HEK293 (cell line): ENCODE measurements around the gene SPRY1.

Experiments used
- CTCF ChIA-PET: fragments of 350-600 bp; formaldehyde crosslinking; extraction: SDS; loops from one replicate; lab custom pipeline; 2021; ENCODE audit warnings: antibody characterized with exemption; lab: Yijun Ruan, JAX
- POLR2A ChIA-PET: fragments of 300-600 bp; formaldehyde crosslinking; extraction: SDS; loops from one replicate; lab custom pipeline; 2020; ENCODE audit warnings: antibody characterized with exemption, inconsistent platforms; lab: Yijun Ruan, JAX
- H3K27ac ChIP-seq: fragments of 200-500 bp; sonication (Bioruptor generic); 2 replicates; pipeline ENCODE4 v1.5.1; 2014; ENCODE audit warnings: low read depth, low read length, control low read depth, inconsistent platforms; ENCODE audit errors: extremely low read depth
- H3K36me3 ChIP-seq, 2 experiments: fragments of 200-500 bp in 1 of 2; sonication (Bioruptor generic) in 1 of 2; 1 replicate in 1 of 2; 2 replicates in 1 of 2; pipeline ENCODE4 v1.5.1; 2014 to 2017; ENCODE audit warnings: inconsistent platforms in 2 of 2, low read length in 2 of 2; ENCODE audit not compliant: control insufficient read depth in 2 of 2, insufficient read depth in 1 of 2
- H3K4me1 ChIP-seq: fragments of 200-500 bp; sonication (Bioruptor generic); 2 replicates; pipeline ENCODE4 v1.5.1; 2014; ENCODE audit warnings: mild to moderate bottlenecking, low read length, inconsistent platforms; ENCODE audit not compliant: control insufficient read depth, insufficient read depth
- H3K4me3 ChIP-seq: 2 replicates; pipeline ENCODE4 v1.5.1; 2011; ENCODE audit warnings: low read depth, mild to moderate bottlenecking, control low read depth, low read length, moderate library complexity
- H3K9me3 ChIP-seq: fragments of 200-500 bp; sonication (Bioruptor generic); 2 replicates; pipeline ENCODE4 v1.5.1; 2014; ENCODE audit warnings: low read depth, low read length, inconsistent platforms; ENCODE audit not compliant: control insufficient read depth, insufficient read depth
- FEZF1 ChIP-seq: fragments of 450-650 bp; formaldehyde crosslinking; IDR thresholded peaks from 2 replicates; pipeline ENCODE4 v1.5.1; 2016; ENCODE audit warnings: missing biosample characterization, missing genetic modification characterization
- GFI1B ChIP-seq: fragments of 450-650 bp; formaldehyde crosslinking; IDR thresholded peaks from 2 replicates; pipeline ENCODE4 v1.5.1; 2016; ENCODE audit warnings: missing biosample characterization, missing genetic modification characterization
- GLIS2 ChIP-seq: fragments of 450-650 bp; formaldehyde crosslinking; IDR thresholded peaks from 2 replicates; pipeline ENCODE4 v1.5.1; 2016; ENCODE audit warnings: missing biosample characterization, missing genetic modification characterization
- KLF9 ChIP-seq: fragments of 450-650 bp; formaldehyde crosslinking; IDR thresholded peaks from 2 replicates; pipeline ENCODE4 v1.5.1; 2016; ENCODE audit warnings: missing biosample characterization, missing genetic modification characterization, low read depth
- MEIS1 ChIP-seq: sonication (generic); formaldehyde crosslinking; IDR thresholded peaks from 2 replicates; pipeline ENCODE4 v1.8.1; 2022; ENCODE audit warnings: missing genetic modification reagents, mild to moderate bottlenecking, borderline replicate concordance
- MZF1 ChIP-seq: fragments of 450-650 bp; formaldehyde crosslinking; IDR thresholded peaks from 2 replicates; pipeline ENCODE4 v1.5.1; 2017; ENCODE audit warnings: missing biosample characterization, missing genetic modification characterization, borderline replicate concordance
- ZNF133 ChIP-seq: fragments of 450-650 bp; formaldehyde crosslinking; IDR thresholded peaks from 2 replicates; pipeline ENCODE4 v1.5.1; 2016; ENCODE audit warnings: missing biosample characterization, missing genetic modification characterization
- ZNF140 ChIP-seq: fragments of 450-650 bp; formaldehyde crosslinking; IDR thresholded peaks from 2 replicates; pipeline ENCODE4 v1.5.1; 2016; ENCODE audit warnings: missing biosample characterization, missing genetic modification characterization
- ZNF155 ChIP-seq: fragments of 450-650 bp; formaldehyde crosslinking; IDR thresholded peaks from 2 replicates; pipeline ENCODE4 v1.5.1; 2016; ENCODE audit warnings: missing biosample characterization, missing genetic modification characterization
- ZNF274 ChIP-seq, 2 experiments: fragments of 200-500 bp in 1 of 2; fragments of 450-650 bp in 1 of 2; sonication (Bioruptor generic) in 1 of 2; formaldehyde crosslinking in 1 of 2; IDR thresholded peaks; 2 replicates each; pipeline versions ENCODE4 v1.5.1 to v1.6.1; 2014 to 2016; ENCODE audit warnings: borderline replicate concordance in 1 of 2, inconsistent platforms in 1 of 2, low read length in 1 of 2, missing biosample characterization in 1 of 2, missing genetic modification characterization in 1 of 2
- ZNF341 ChIP-seq: fragments of 450-650 bp; formaldehyde crosslinking; IDR thresholded peaks from 2 replicates; pipeline ENCODE4; 2016; ENCODE audit warnings: low read depth, missing biosample characterization, missing genetic modification characterization
- ZNF555 ChIP-seq: fragments of 450-650 bp; formaldehyde crosslinking; conservative IDR thresholded peaks from 2 replicates; pipeline ENCODE4 v1.5.1; 2017; ENCODE audit warnings: missing biosample characterization, mild to moderate bottlenecking, missing genetic modification characterization, inconsistent platforms
- ZNF558 ChIP-seq: fragments of 450-650 bp; formaldehyde crosslinking; IDR thresholded peaks from 2 replicates; pipeline ENCODE4 v1.5.1; 2016; ENCODE audit warnings: missing biosample characterization, missing genetic modification characterization
- ZNF571 ChIP-seq: fragments of 450-650 bp; formaldehyde crosslinking; IDR thresholded peaks from 2 replicates; pipeline ENCODE4 v1.5.0; 2017; ENCODE audit warnings: missing biosample characterization, missing genetic modification characterization
- ZNF621 ChIP-seq: fragments of 450-650 bp; formaldehyde crosslinking; IDR thresholded peaks from 2 replicates; pipeline ENCODE4 v1.5.1; 2017; ENCODE audit warnings: missing biosample characterization, missing genetic modification characterization
- ZNF76 ChIP-seq: fragments of 450-650 bp; formaldehyde crosslinking; IDR thresholded peaks from 2 replicates; pipeline ENCODE4; 2016; ENCODE audit warnings: low read depth, missing biosample characterization, missing genetic modification characterization, borderline replicate concordance
- ZNF843 ChIP-seq: fragments of 450-650 bp; formaldehyde crosslinking; IDR thresholded peaks from 2 replicates; pipeline ENCODE4 v1.5.1; 2016; ENCODE audit warnings: missing biosample characterization, missing genetic modification characterization
- TF ChIP-seq, protein P1 (sequence below): fragments of 450-650 bp; formaldehyde crosslinking; IDR thresholded peaks from 2 replicates; pipeline ENCODE4 v1.5.1; 2016; ENCODE audit warnings: missing biosample characterization, missing genetic modification characterization

SPRY1 gene

DNA sequence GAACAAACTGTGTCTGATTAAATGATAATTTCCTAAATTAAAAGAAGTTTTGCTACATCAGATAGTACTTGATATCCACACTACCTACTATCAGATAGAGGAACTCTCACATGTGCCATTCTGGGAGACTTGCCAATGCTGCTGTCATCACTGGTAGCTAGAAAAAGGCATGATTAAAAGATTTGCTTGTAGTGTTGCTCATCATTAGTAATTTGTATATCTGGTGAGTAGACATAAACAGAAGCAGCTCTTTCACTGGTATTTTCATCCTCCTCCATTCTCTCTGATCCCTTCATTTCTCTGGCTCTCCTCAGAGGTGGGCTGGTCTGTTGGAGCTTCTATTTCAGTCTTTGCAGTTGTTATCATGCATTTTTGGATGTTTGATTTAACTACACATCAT lies 56.0 kb downstream of the SPRY1 start (continued):
- TF ChIP-seq ZNF341 (no peak), ZNF555 (tag by site-specific recombination) (no peak), GLIS2 (tag by site-specific recombination) (no peak), ZNF274 (IDR thresholded peaks at IDR 0.05; ENCODE audit: low read length) (no peak), ZNF274 (tag by site-specific recombination; IDR thresholded peaks at IDR 0.05; ENCODE audit: borderline replicate concordance) (no peak), ZNF843 (no peak), ZNF571 (tag by site-specific recombination) (no peak), ZNF76 (no peak)
- TF ChIP-seq, all 188 proteins: peak for 6

DNA sequence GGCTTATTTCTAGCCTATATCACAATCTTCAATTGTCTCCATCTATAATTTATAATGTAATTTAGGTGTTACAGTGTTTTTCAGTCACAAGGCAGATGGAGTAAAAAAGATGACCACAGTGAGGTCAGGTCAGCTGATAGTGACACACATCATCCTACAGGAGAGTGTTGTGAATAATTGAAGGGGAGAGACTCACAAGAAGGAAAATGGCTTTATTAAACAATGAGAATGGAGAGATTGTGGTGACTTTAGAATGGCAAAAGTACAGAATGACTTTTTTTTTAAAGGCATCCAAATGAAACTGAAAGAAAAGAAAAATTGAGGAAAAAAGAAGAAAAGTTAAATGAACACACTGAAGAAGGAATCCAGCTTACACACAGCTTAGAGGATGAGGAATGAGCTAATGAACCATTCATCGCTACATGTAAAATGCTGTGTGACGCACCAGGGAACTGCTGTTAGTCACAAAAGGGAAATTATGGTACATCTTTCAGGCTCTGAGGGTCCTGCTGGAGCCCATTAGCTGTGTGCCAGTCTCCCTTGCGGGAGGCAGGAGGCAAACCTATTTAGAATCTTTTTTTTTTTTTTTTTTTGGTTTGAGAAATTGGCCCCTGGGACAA lies 56.6 kb downstream of the SPRY1 start:
- POLR2A ChIA-PET: interaction anchor here (0.9 kb wide), 1 partner anchor 56 kb away, joined by 4 read pairs; the partner anchor contains the start of gene SPRY1

More for the DNA sequence above, 56.6 kb downstream of the SPRY1 start:
- peaks cover 8% of the 10 kb centered on the region for H3K4me1 ChIP-seq
- H3K4me3 ChIP-seq: no peak overlapping the region
- no peak overlapping the region for H3K27ac ChIP-seq
- H3K36me3 ChIP-seq: no peaks in the 10 kb centered on the region
- TF ChIP-seq GFI1B (tag by site-specific recombination) (no peak), ZNF621 (tag by site-specific recombination) (no peak), ZNF155 (tag by site-specific recombination) (no peak), ZNF558 (tag by site-specific recombination) (no peak), MZF1 (tag by site-specific recombination) (no peak), MEIS1 (no peak), ZNF140 (tag by site-specific recombination) (no peak), FEZF1 (tag by site-specific recombination) (no peak), KLF9 (tag by site-specific recombination) (no peak), ZNF133 (tag by site-specific recombination) (no peak)
- TF ChIP-seq, protein P1, sequence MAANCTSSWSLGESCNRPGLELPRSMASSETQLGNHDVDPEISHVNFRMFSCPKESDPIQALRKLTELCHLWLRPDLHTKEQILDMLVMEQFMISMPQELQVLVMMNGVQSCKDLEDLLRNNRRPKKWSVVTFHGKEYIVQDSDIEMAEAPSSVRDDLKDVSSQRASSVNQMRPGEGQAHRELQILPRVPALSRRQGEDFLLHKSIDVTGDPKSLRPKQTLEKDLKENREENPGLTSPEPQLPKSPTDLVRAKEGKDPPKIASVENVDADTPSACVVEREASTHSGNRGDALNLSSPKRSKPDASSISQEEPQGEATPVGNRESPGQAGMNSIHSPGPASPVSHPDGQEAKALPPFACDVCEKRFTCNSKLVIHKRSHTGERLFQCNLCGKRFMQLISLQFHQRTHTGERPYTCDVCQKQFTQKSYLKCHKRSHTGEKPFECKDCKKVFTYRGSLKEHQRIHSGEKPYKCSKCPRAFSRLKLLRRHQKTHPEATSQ (tag by site-specific recombination): no peak
- CTCF ChIA-PET: interaction anchor here (0.5 to 0.6 kb wide), 2 partner anchors 71 to 319 kb away, joined by 4 to 7 read pairs; no protein-coding TSS in a partner anchor
- H3K9me3 ChIP-seq: no peaks in the 10 kb centered on the region
